Measurements from ENCODE around the gene ARHGAP18.

The ARHGAP18 gene, protein sequence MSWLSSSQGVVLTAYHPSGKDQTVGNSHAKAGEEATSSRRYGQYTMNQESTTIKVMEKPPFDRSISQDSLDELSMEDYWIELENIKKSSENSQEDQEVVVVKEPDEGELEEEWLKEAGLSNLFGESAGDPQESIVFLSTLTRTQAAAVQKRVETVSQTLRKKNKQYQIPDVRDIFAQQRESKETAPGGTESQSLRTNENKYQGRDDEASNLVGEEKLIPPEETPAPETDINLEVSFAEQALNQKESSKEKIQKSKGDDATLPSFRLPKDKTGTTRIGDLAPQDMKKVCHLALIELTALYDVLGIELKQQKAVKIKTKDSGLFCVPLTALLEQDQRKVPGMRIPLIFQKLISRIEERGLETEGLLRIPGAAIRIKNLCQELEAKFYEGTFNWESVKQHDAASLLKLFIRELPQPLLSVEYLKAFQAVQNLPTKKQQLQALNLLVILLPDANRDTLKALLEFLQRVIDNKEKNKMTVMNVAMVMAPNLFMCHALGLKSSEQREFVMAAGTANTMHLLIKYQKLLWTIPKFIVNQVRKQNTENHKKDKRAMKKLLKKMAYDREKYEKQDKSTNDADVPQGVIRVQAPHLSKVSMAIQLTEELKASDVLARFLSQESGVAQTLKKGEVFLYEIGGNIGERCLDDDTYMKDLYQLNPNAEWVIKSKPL

DNA sequence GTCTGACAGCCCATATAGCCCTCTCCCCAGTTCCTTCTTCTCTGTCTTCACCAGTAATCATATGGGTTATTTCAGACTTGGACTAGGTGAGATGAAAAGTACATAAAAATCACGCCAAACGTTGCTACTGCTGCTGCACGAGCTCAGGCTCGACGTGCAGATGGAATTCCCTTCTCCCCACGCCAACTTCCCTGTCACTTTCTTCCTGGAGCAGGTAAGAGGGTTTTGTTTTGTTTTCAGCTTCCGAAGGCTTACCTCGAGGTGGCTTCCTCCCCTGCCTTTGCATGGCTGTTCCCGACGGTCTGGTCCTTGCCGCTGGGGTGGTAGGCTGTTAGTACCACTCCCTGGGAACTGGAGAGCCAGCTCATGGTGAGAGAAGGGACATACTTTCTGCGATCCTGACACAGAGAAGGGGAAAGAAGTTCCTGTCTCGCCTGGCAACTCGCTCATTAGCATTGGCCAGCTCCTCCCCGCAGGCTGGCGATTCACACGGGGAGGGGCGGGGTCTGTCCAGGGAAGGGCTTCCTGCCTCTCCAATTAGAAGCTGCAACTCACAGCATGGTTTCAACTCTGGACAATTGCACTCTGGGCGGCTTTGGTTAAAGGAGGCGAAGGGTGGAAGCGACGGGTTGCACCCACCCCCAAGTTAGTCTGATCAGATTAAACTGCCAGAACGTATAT lies at the start of gene ARHGAP18:
TSS of gene ARHGAP18 (minus strand) at position 409 of the 681 bp plus-strand sequence. CDS start at position 368, 41 bp downstream.
- Histone ChIP-seq H3K27ac (peak within 1 kb of the TSS; percentile 59), H3K36me3 (replicated peaks) (peaks cover 4% of the 10 kb centered on the region), H3K27me3 (replicated peaks) (no peaks in the 10 kb centered on the region), H3K4me3 (ENCODE audit: low read depth, low read length) (peak within 1 kb of the TSS; percentile 86)
- in situ Hi-C loops (cut with HindIII; ENCODE audit: low pct_ligation_motif_present, low sequenced_read_pairs), result no loop called here
- DNase-seq, result peak; percentile 92
- no peak for TF ChIP-seq CTCF (IDR thresholded peaks at IDR 0.05; ENCODE audit: low read depth, low read length, missing control alignments)

DNA sequence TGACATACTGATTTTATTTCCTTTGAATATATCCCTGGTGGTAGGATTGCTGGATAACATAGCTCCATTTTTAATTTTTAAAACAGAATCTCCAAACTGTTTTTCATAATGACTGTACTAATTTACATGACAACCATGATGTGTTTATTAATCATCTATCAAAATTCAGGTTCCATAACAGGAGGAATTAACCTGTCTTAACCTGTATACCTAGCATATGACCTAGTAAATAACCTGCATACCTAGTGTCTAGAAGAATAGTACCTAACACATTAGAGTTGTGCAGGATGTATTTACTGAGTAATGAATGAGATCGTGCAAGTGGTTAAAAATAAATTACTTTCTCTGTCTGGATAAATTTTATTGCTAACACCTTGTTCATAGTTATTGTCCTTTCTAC lies 45.8 kb upstream of the ARHGAP18 start:
- Histone ChIP-seq H3K36me3 (replicated peaks) (no peaks in the 10 kb centered on the region), H3K4me3 (ENCODE audit: low read depth, low read length) (no peak overlapping the region), H3K27me3 (replicated peaks) (no peaks in the 10 kb centered on the region), H3K27ac (no peak overlapping the region)
- DNase-seq, result no peak
- in situ Hi-C loops (cut with HindIII; ENCODE audit: low pct_ligation_motif_present, low sequenced_read_pairs), result no loop called here
- no peak for TF ChIP-seq CTCF (IDR thresholded peaks at IDR 0.05; ENCODE audit: low read depth, low read length, missing control alignments)

- in situ Hi-C loops (cut with HindIII; ENCODE audit: low pct_ligation_motif_present, low sequenced_read_pairs), result no loop called here
- Histone ChIP-seq H3K4me3 (ENCODE audit: low read depth, low read length) (no peak overlapping the region), H3K36me3 (replicated peaks) (no peaks in the 10 kb centered on the region), H3K27me3 (replicated peaks) (no peaks in the 10 kb centered on the region), H3K27ac (no peak overlapping the region)
- no peak for TF ChIP-seq CTCF (IDR thresholded peaks at IDR 0.05; ENCODE audit: low read depth, low read length, missing control alignments)
- DNase-seq, result no peak
Measured at GRCh38 chr6:129754750-129755149, 44.8 kb upstream of the ARHGAP18 start.

DNA sequence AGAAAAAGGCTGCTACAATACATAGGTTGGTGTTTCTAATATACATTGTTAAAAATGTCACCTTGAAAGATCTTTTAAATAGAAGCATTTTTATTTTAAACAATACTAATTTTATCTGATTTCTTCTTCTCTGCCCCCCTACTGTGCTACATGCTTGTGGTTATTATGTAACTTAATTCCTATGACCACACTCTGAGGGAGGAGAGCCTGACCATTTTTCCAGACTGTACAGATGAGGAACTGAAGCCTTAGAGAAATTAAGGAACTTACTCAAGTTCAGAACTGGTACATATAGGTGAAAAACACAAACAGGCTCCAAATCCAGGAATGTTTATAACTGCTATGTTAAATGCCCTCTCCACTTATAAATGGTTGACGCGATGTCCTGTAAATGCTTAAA lies 43.4 kb upstream of the ARHGAP18 start:
- TF ChIP-seq CTCF (IDR thresholded peaks at IDR 0.05; ENCODE audit: low read depth, low read length, missing control alignments), result no peak
- in situ Hi-C loops (cut with HindIII; ENCODE audit: low pct_ligation_motif_present, low sequenced_read_pairs), result no loop called here
- no peak overlapping the region for H3K4me3 ChIP-seq (ENCODE audit: low read depth, low read length)
- peak; percentile 61 for DNase-seq
- H3K36me3 ChIP-seq (replicated peaks), result no peaks in the 10 kb centered on the region
- no peaks in the 10 kb centered on the region for H3K27me3 ChIP-seq (replicated peaks)
- H3K27ac ChIP-seq, result no peak overlapping the region

DNA sequence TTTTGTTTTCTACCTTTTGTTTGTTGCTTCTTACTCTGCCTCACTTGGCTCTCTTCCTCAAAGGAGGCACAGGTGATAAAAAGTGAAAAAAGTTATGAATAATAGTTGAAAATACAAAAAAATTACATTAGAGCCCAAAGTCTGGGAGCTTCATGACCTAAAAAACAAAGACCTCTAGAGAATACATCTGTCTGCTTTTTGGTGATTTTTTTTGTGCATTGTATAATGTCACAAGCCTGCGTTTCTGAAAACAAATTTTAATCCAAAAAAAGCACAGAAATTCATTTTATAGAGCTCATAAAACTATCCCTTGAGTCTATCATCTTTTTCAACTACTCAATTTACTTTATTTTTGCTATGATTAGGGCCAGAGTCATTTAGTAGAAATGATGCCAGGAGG lies 41.4 kb upstream of the ARHGAP18 start:
- in situ Hi-C loops (cut with HindIII; ENCODE audit: low pct_ligation_motif_present, low sequenced_read_pairs), result no loop called here
- Histone ChIP-seq H3K36me3 (replicated peaks) (no peaks in the 10 kb centered on the region), H3K4me3 (ENCODE audit: low read depth, low read length) (no peak overlapping the region), H3K27me3 (replicated peaks) (no peaks in the 10 kb centered on the region), H3K27ac (no peak overlapping the region)
- DNase-seq, result no peak
- no peak for TF ChIP-seq CTCF (IDR thresholded peaks at IDR 0.05; ENCODE audit: low read depth, low read length, missing control alignments)
